A549 treated with CpdA at 1 μM for 4 hours (cell line): Measurements from ENCODE around the gene RBM45. TPM values are rescaled to one million over a fixed set of nuclear protein-coding genes. Genes with fewer than 3 reads are reported as not detected.

Experiments
- total RNA-seq: library from RNA; stranded (reverse); fragments of 200-300 nt; extraction: Qiagen RNA extraction; gene quantifications from 5 replicates; pipeline ENCODE4 v1.2.3, GENCODE V29; 2022; ENCODE audit warnings: low read depth

Gene RBM45
- 10.4 to 13.7 TPM (median 11.2 TPM) in 5 replicates for total RNA-seq

GRCh38 chr2:178112202-178113152 is at the start of gene RBM45:
TSS of gene RBM45 (plus strand) at chr2:178112437. CDS start at chr2:178112547, 110 bp downstream.

GRCh38 chr2:178072383-178073301 is 39.6 kb upstream of the RBM45 start, which contains the start of gene PDE11A:
TSS of gene PDE11A (minus strand) at chr2:178072777. CDS start at chr2:178072437, 340 bp downstream.

Other genes with a start within 250 kb of the RBM45 start
- 0.29 to 0.58 TPM (median 0.43 TPM) in 5 replicates for gene PDE11A, start 39.7 kb upstream of the RBM45 start, total RNA-seq
- gene OSBPL6, start 82.1 kb downstream of the RBM45 start, total RNA-seq = 6.5 to 7.9 TPM (median 7.0 TPM) in 5 replicates